ENCODE results near the gene RTN4R.

- TF ChIP-seq, protein P1, sequence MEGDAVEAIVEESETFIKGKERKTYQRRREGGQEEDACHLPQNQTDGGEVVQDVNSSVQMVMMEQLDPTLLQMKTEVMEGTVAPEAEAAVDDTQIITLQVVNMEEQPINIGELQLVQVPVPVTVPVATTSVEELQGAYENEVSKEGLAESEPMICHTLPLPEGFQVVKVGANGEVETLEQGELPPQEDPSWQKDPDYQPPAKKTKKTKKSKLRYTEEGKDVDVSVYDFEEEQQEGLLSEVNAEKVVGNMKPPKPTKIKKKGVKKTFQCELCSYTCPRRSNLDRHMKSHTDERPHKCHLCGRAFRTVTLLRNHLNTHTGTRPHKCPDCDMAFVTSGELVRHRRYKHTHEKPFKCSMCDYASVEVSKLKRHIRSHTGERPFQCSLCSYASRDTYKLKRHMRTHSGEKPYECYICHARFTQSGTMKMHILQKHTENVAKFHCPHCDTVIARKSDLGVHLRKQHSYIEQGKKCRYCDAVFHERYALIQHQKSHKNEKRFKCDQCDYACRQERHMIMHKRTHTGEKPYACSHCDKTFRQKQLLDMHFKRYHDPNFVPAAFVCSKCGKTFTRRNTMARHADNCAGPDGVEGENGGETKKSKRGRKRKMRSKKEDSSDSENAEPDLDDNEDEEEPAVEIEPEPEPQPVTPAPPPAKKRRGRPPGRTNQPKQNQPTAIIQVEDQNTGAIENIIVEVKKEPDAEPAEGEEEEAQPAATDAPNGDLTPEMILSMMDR (IDR thresholded peaks at IDR 0.05): no peak
- no peak for TF ChIP-seq REST (IDR thresholded peaks at IDR 0.05; ENCODE audit: insufficient read depth in 1 of 2, low read depth in 2 of 2, low read length in 1 of 2)
- TF ChIP-seq POLR2AphosphoS5 (IDR thresholded peaks at IDR 0.05; ENCODE audit: low read depth, low read length): no peak
These were observed 58.3 kb downstream of the RTN4R start for GRCh38 chr22:20209761-20210250.

All from Panc1 (cell line).